H1 (cell line): Measurements from ENCODE around the gene PRKCH.

ENCODE experiments used
- CTCF ChIP-seq, 3 experiments: IDR thresholded peaks; 1 replicate in 2 of 3; 2 replicates in 1 of 3; pipeline versions ENCODE4 v1.5.1 to v1.6.1; 2011; ENCODE audit warnings: low read length in 3 of 3, mild to moderate bottlenecking in 3 of 3, inconsistent platforms in 2 of 3, low read depth in 1 of 3, moderate library complexity in 1 of 3; ENCODE audit not compliant: insufficient read depth in 1 of 3; ENCODE audit errors: control extremely low read depth in 1 of 3
- RNF2 ChIP-seq: fragments of 200-900, 300-1000 bp; sonication (generic); IDR thresholded peaks from 2 replicates; pipeline ENCODE4 v1.7.1; 2016; ENCODE audit warnings: borderline replicate concordance, low read depth, mild to moderate bottlenecking, antibody characterized with exemption, low read length; ENCODE audit not compliant: poor library complexity, severe bottlenecking; ENCODE audit errors: missing control alignments
- TF ChIP-seq, protein P1 (sequence below): IDR thresholded peaks from 2 replicates; pipeline ENCODE4 v1.6.1; 2011; ENCODE audit warnings: low read depth, mild to moderate bottlenecking, low read length; ENCODE audit not compliant: insufficient read depth

DNA sequence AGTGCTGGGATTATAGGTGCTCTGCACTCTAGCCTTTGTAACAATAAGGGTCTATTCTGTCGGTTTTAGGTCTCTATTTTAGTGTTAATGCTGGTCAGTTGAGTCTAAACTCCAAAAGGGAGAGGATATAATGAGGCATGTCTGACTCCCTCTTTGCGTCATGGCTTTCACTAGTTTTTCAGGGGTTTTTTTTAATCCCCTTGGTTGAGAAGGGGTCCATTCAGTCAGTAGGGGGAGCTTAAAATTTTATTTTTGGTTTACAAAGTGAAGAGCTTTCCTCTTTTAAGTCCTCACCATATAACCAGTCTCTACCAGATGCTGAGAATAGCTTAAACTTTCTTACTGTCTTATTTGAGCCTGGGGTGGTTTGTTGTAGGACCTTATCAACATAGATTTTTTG lies 106.9 kb downstream of the PRKCH start:
- TF ChIP-seq RNF2: no peak
- TF ChIP-seq, protein P1, sequence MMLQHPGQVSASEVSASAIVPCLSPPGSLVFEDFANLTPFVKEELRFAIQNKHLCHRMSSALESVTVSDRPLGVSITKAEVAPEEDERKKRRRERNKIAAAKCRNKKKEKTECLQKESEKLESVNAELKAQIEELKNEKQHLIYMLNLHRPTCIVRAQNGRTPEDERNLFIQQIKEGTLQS: no peak
- TF ChIP-seq CTCF (IDR thresholded peaks at IDR 0.05; ENCODE audit: control extremely low read depth in 1 of 3, insufficient read depth in 1 of 3, low read depth in 1 of 3, low read length in 3 of 3): no peak
